Cardiac muscle cell (in vitro differentiated cells and primary cell): Measurements from ENCODE around the gene ADAMTSL3. TPM values are rescaled to one million over a fixed set of nuclear protein-coding genes. Genes with fewer than 3 reads are reported as not detected.
A peak's percentile ranks its signal among the peaks of the same experiment; 100 is the strongest.

Experiments used
- DNase-seq, 2 donors: peaks; one replicate each; pipeline versions ENCODE4 v3.0.0 to v3.0.0-alpha.2; 2010 to 2017; ENCODE audit warnings: low read depth in 1 of 2, low spot score in 1 of 2
- H3K27ac ChIP-seq: fragments of 200-600 bp; sonication (generic); 2 replicates; pipeline ENCODE4 v1.5.1; 2016
- H3K27me3 ChIP-seq: fragments of 200-600 bp; sonication (generic); 2 replicates; pipeline ENCODE4 v1.6.0; 2016; ENCODE audit warnings: control low read depth
- H3K36me3 ChIP-seq: fragments of 200-600 bp; sonication (generic); 2 replicates; pipeline ENCODE4 v1.5.1; 2016; ENCODE audit warnings: control low read depth
- H3K4me1 ChIP-seq: fragments of 200-600 bp; sonication (generic); 2 replicates; pipeline ENCODE4 v1.8.1; 2017; ENCODE audit warnings: low read depth, mild to moderate bottlenecking, mixed run types
- H3K4me3 ChIP-seq: fragments of 200-600 bp; sonication (generic); 2 replicates; pipeline ENCODE4 v1.5.1; 2016; ENCODE audit warnings: mild to moderate bottlenecking
- H3K9me3 ChIP-seq: fragments of 200-600 bp; sonication (generic); 2 replicates; pipeline ENCODE4 v1.5.1; 2017; ENCODE audit warnings: low read depth, mild to moderate bottlenecking, control low read depth
- CTCF ChIP-seq: IDR thresholded peaks from 2 replicates; pipeline ENCODE4 v1.5.1; 2012; ENCODE audit warnings: low read depth, mild to moderate bottlenecking, low read length
- polyA plus RNA-seq: library from polyadenylated mRNA; unstranded; fragments of >200 nt; fragmentation: Nextera tagmentation; extraction: Ambion mirVana; gene quantifications from 2 replicates; pipeline ENCODE4 v1.2.1, GENCODE V29; 2016
- total RNA-seq: library from RNA; depleted of rRNA; stranded (reverse); fragments of >200 nt; gene quantifications from 2 replicates; pipeline ENCODE4 v1.2.3, GENCODE V29; 2016

The ADAMTSL3 gene
- total and polyA plus RNA-seq, 2 experiments from 2014 or later = 0.83 to 2.0 TPM

GRCh38 chr15:83688201-83688600, 34.3 kb downstream of the ADAMTSL3 start:
- no peak overlapping the region for H3K4me3 ChIP-seq
- no peaks in the 10 kb centered on the region for H3K27me3 ChIP-seq
- H3K36me3 ChIP-seq = no peaks in the 10 kb centered on the region
- no peak for TF ChIP-seq CTCF
- no peaks in the 10 kb centered on the region for H3K9me3 ChIP-seq
- no peak for DNase-seq
- H3K27ac ChIP-seq = no peak overlapping the region
- no peaks in the 10 kb centered on the region for H3K4me1 ChIP-seq

GRCh38 chr15:83690676-83691075, 36.8 kb downstream of the ADAMTSL3 start:
- Histone ChIP-seq H3K27ac (no peak overlapping the region), H3K27me3 (no peaks in the 10 kb centered on the region), H3K36me3 (no peaks in the 10 kb centered on the region), H3K4me1 (peaks cover 14% of the 10 kb centered on the region), H3K4me3 (no peak overlapping the region), H3K9me3 (no peaks in the 10 kb centered on the region)
- no peak for TF ChIP-seq CTCF
- no peak for DNase-seq

GRCh38 chr15:83692746-83693581, 39.0 kb downstream of the ADAMTSL3 start:
- H3K27ac ChIP-seq = no peak overlapping the region
- H3K4me1 ChIP-seq = peaks cover 16% of the 10 kb centered on the region
- no peak for TF ChIP-seq CTCF
- DNase-seq = peak; percentile 2 to 24
- no peak overlapping the region for H3K4me3 ChIP-seq
- no peaks in the 10 kb centered on the region for H3K27me3 ChIP-seq
- H3K36me3 ChIP-seq = no peaks in the 10 kb centered on the region
- no peaks in the 10 kb centered on the region for H3K9me3 ChIP-seq

GRCh38 chr15:83694015-83694414, 40.1 kb downstream of the ADAMTSL3 start:
- Histone ChIP-seq H3K4me1 (peaks cover 16% of the 10 kb centered on the region), H3K36me3 (no peaks in the 10 kb centered on the region), H3K9me3 (no peaks in the 10 kb centered on the region), H3K4me3 (no peak overlapping the region), H3K27me3 (no peaks in the 10 kb centered on the region), H3K27ac (peak overlapping the region; percentile 52)
- TF ChIP-seq CTCF = no peak
- peak in 1 of 2 donors; percentile 68 for DNase-seq

- no peaks in the 10 kb centered on the region for H3K36me3 ChIP-seq
- DNase-seq = peak; percentile 1 to 19
- H3K4me1 ChIP-seq = peaks cover 16% of the 10 kb centered on the region
- TF ChIP-seq CTCF = no peak
- peak overlapping the region; percentile 52 for H3K27ac ChIP-seq
- no peak overlapping the region for H3K4me3 ChIP-seq
- no peaks in the 10 kb centered on the region for H3K9me3 ChIP-seq
- no peaks in the 10 kb centered on the region for H3K27me3 ChIP-seq
Measured at GRCh38 chr15:83694536-83694935, 40.6 kb downstream of the ADAMTSL3 start.
